ENCODE data around the gene RHOH. TPM values are rescaled to one million over a fixed set of nuclear protein-coding genes. Genes with fewer than 3 reads are reported as not detected.

RHOH gene
- total RNA-seq, 3 donors from 2014 or later (not counting 1 experiment from before 2014, with no cell fraction given) = 195 to 233 (median 195) TPM

GRCh38 chr4:40180356-40180755 is 16.5 kb upstream of the RHOH start:
- H3K27me3 ChIP-seq (ENCODE audit: control insufficient read depth, insufficient read depth, low read length) = no peaks in the 10 kb centered on the region
- WGBS (ENCODE audit: insufficient coverage) = no CpG with 5 or more reads among the region's 1 CpG
- Mint-ChIP-seq H3K4me1 (peaks cover 0 to 5% of the 10 kb centered on the region in 2 donors), H3K9me3 (no peaks in the 10 kb centered on the region), H3K4me3 (no peak overlapping the region), H3K36me3 (no peaks in the 10 kb centered on the region), H3K27ac (no peak overlapping the region), H3K27me3 (ENCODE audit: low read depth in 2 of 2) (no peaks in the 10 kb centered on the region)
- no peaks in the 10 kb centered on the region for H3K9me3 ChIP-seq (ENCODE audit: control insufficient read depth, insufficient read depth, low read length)
- H3K4me3 ChIP-seq (ENCODE audit: low read length) = no peak overlapping the region
- H3K4me1 ChIP-seq (ENCODE audit: control insufficient read depth, insufficient read depth, low read length) = peaks cover 5% of the 10 kb centered on the region
- ATAC-seq (no peak), DNase-seq (no peak)
- H3K27ac ChIP-seq (ENCODE audit: low read length) = no peak overlapping the region
- intact Hi-C loops (cut with micrococcal nuclease) = no loop called here
- no peaks in the 10 kb centered on the region for H3K36me3 ChIP-seq (ENCODE audit: control insufficient read depth, insufficient read depth, low read length)
- TF ChIP-seq, protein P1, sequence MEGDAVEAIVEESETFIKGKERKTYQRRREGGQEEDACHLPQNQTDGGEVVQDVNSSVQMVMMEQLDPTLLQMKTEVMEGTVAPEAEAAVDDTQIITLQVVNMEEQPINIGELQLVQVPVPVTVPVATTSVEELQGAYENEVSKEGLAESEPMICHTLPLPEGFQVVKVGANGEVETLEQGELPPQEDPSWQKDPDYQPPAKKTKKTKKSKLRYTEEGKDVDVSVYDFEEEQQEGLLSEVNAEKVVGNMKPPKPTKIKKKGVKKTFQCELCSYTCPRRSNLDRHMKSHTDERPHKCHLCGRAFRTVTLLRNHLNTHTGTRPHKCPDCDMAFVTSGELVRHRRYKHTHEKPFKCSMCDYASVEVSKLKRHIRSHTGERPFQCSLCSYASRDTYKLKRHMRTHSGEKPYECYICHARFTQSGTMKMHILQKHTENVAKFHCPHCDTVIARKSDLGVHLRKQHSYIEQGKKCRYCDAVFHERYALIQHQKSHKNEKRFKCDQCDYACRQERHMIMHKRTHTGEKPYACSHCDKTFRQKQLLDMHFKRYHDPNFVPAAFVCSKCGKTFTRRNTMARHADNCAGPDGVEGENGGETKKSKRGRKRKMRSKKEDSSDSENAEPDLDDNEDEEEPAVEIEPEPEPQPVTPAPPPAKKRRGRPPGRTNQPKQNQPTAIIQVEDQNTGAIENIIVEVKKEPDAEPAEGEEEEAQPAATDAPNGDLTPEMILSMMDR (IDR thresholded peaks at IDR 0.05) = no peak

DNA sequence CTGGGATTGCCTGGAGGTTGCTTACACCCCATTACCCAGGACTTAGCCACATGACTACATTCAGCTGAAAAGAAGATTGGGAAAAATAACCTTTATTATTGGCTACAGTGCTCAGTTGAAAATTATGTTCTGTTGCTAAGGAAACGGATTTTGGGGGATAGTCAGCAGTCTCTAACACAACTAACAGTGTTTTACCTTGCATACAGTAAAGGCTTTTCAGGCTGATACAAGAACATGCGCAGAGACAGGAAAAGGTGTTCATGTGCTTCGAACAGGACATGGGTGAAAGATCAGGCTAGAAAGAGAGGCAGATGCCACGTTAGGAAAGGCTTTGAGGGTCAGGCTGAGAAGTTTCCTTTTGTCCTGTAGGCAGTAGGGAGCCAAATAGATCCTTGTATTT is 14.8 kb upstream of the RHOH start:
- Mint-ChIP-seq H3K4me3 (no peak overlapping the region), H3K27me3 (ENCODE audit: low read depth in 2 of 2) (no peaks in the 10 kb centered on the region), H3K36me3 (no peaks in the 10 kb centered on the region), H3K4me1 (peaks cover 0 to 5% of the 10 kb centered on the region in 2 donors), H3K27ac (no peak overlapping the region), H3K9me3 (no peaks in the 10 kb centered on the region)
- Histone ChIP-seq H3K27ac (ENCODE audit: low read length) (no peak overlapping the region), H3K4me1 (ENCODE audit: control insufficient read depth, insufficient read depth, low read length) (peaks cover 5% of the 10 kb centered on the region), H3K4me3 (ENCODE audit: low read length) (no peak overlapping the region), H3K36me3 (ENCODE audit: control insufficient read depth, insufficient read depth, low read length) (no peaks in the 10 kb centered on the region), H3K27me3 (ENCODE audit: control insufficient read depth, insufficient read depth, low read length) (no peaks in the 10 kb centered on the region), H3K9me3 (ENCODE audit: control insufficient read depth, insufficient read depth, low read length) (no peaks in the 10 kb centered on the region)
- DNase-seq (no peak), ATAC-seq (no peak)
- TF ChIP-seq, protein P1 (IDR thresholded peaks at IDR 0.05) = no peak
- intact Hi-C loops (cut with micrococcal nuclease) = no loop called here
- WGBS (ENCODE audit: insufficient coverage) = 70% methylated on average over 3 of the region's 4 CpGs

- H3K4me1 Mint-ChIP-seq = peaks cover 0 to 5% of the 10 kb centered on the region in 2 donors
- peaks cover 5% of the 10 kb centered on the region for H3K4me1 ChIP-seq (ENCODE audit: control insufficient read depth, insufficient read depth, low read length)
Observed at GRCh38 chr4:40182954-40183353, 13.9 kb upstream of the RHOH start.

More at GRCh38 chr4:40182954-40183353, 13.9 kb upstream of the RHOH start:
- intact Hi-C loops (cut with micrococcal nuclease) = no loop called here
- Histone ChIP-seq H3K27me3 (ENCODE audit: control insufficient read depth, insufficient read depth, low read length) (no peaks in the 10 kb centered on the region), H3K4me3 (ENCODE audit: low read length) (no peak overlapping the region), H3K36me3 (ENCODE audit: control insufficient read depth, insufficient read depth, low read length) (no peaks in the 10 kb centered on the region), H3K9me3 (ENCODE audit: control insufficient read depth, insufficient read depth, low read length) (no peaks in the 10 kb centered on the region), H3K27ac (ENCODE audit: low read length) (no peak overlapping the region)
- Mint-ChIP-seq H3K4me3 (no peak overlapping the region), H3K27ac (no peak overlapping the region), H3K9me3 (no peaks in the 10 kb centered on the region), H3K27me3 (ENCODE audit: low read depth in 2 of 2) (no peaks in the 10 kb centered on the region), H3K36me3 (no peaks in the 10 kb centered on the region)
- ATAC-seq = no peak
- no peak for DNase-seq
- 86% methylated on average over 2 of the region's 3 CpGs for WGBS (ENCODE audit: insufficient coverage)
- TF ChIP-seq, protein P1 (IDR thresholded peaks at IDR 0.05) = no peak
